ENCODE measurements around the gene OLIG2. TPM values are rescaled to one million over a fixed set of nuclear protein-coding genes. Genes with fewer than 3 reads are reported as not detected.
A peak's percentile ranks its signal among the peaks of the same experiment; 100 is the strongest.

Gene OLIG2
- total RNA-seq, 1 experiment from 2014 or later: 0.79 TPM

DNA sequence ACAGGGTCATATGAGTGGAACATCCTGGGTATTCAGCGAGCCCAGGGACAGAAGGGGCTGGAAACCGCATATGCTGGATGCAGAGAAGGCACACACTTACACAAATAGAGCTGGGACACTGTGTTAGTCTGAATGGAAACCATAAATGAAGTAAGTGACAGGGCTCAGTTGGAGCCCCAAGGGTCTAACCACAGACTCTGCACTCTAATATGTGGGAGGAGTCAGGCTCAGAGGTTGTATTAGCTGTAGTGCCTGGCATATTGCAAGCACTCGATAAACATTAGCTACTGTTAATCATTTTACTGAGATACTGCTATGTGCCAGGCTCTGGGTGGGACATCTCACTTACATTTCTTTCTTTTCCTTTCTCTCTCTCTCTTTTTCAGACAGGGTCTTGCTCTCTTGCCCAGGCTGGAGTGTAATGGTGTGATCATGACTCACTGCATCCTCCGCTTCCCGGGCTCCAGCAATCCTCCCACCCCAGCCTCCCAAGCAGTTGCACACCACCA, 37.7 kb downstream of the OLIG2 start (continued):
- no peak for TF ChIP-seq ZBTB21 (CRISPR knock-in tag; IDR thresholded peaks at IDR 0.05; ENCODE audit: borderline replicate concordance)

DNA sequence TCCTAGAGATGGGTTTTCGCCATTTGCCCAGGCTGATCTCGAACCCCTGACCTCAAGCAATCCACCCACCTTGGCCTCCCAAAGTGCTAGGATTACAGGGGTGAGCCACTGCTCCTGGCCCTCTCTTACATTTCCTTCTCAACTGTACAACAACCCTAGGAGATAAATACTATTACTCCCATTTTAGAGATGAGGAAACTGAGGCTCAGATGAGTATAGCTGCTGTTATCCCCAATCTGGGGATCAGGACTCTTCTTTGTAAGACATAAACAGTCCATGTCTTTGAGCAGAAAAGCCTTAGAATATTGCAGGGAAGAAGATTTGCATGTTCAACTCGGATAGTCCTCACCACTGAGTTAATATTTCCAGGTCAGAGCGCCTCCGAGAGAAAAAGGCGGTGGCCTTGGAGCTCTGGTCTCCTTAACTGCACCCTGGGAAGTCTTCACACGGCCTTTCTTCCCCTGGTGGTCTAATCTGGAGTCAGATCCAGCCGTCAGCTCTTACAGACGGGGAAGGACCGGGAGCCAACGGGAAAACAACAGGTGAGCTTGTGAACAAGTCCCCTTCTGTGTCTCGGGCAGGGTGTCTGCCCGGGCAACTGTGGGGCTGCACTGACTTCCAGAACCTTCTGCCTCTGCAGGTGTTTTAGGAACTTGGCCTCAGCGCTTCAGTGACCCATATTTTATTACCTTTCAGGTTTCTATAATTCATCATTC, 38.3 kb downstream of the OLIG2 start:
- peak; percentile 79 for ATAC-seq
- Mint-ChIP-seq H3K4me1 (peaks cover 23% of the 10 kb centered on the region), H3K9me3 (peaks cover 2% of the 10 kb centered on the region; the same call in 1 of the 2 replicates), H3K4me3 (peak overlapping the region; percentile 50), H3K27ac (no peak overlapping the region), H3K36me3 (no peaks in the 10 kb centered on the region), H3K27me3 (ENCODE audit: low read depth) (peaks cover 77% of the 10 kb centered on the region)
- ChIA-PET CTCF (interaction anchor here (0.7 to 4.0 kb wide), 9 partner anchors 12 to 124 kb away, joined by 3 to 25 read pairs (median 4); no protein-coding TSS in a partner anchor), POLR2A (interaction anchor here (0.6 to 1.3 kb wide), 2 partner anchors 38 to 62 kb away, joined by 3 read pairs; partner anchors contain the start of gene OLIG2)
- TF ChIP-seq NFATC4 (CRISPR knock-in tag; IDR thresholded peaks at IDR 0.05) (no peak), ETV6 (CRISPR knock-in tag; IDR thresholded peaks at IDR 0.05) (0 out of 2 replicates have a peak, but pooled peaks have one; percentile 15)
- TF ChIP-seq, protein P1, sequence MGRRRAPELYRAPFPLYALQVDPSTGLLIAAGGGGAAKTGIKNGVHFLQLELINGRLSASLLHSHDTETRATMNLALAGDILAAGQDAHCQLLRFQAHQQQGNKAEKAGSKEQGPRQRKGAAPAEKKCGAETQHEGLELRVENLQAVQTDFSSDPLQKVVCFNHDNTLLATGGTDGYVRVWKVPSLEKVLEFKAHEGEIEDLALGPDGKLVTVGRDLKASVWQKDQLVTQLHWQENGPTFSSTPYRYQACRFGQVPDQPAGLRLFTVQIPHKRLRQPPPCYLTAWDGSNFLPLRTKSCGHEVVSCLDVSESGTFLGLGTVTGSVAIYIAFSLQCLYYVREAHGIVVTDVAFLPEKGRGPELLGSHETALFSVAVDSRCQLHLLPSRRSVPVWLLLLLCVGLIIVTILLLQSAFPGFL (CRISPR knock-in tag; IDR thresholded peaks at IDR 0.05; ENCODE audit: borderline replicate concordance): no peak
- DNase-seq (ENCODE audit: low spot score): peak; percentile 34

- peaks cover 81% of the 10 kb centered on the region for H3K27me3 Mint-ChIP-seq (ENCODE audit: low read depth)
- POLR2A ChIA-PET: interaction anchor here (0.6 to 1.3 kb wide), 2 partner anchors 39 to 62 kb away, joined by 3 read pairs; partner anchors contain the start of gene OLIG2
- CTCF ChIA-PET: interaction anchor here (0.7 to 4.0 kb wide), 9 partner anchors 11 to 124 kb away, joined by 3 to 25 read pairs (median 4); no protein-coding TSS in a partner anchor
- no peak for TF ChIP-seq NFYB (CRISPR knock-in tag; conservative IDR thresholded peaks at IDR 0.05; ENCODE audit: low read depth)
- no peak for TF ChIP-seq MYBL2 (CRISPR knock-in tag; IDR thresholded peaks at IDR 0.05)
- TF ChIP-seq ELF4 (CRISPR knock-in tag; IDR thresholded peaks at IDR 0.05; ENCODE audit: low read depth): no peak
- TF ChIP-seq SMAD3 (CRISPR knock-in tag; IDR thresholded peaks at IDR 0.05; ENCODE audit: borderline replicate concordance): no peak
- TF ChIP-seq, protein P2, sequence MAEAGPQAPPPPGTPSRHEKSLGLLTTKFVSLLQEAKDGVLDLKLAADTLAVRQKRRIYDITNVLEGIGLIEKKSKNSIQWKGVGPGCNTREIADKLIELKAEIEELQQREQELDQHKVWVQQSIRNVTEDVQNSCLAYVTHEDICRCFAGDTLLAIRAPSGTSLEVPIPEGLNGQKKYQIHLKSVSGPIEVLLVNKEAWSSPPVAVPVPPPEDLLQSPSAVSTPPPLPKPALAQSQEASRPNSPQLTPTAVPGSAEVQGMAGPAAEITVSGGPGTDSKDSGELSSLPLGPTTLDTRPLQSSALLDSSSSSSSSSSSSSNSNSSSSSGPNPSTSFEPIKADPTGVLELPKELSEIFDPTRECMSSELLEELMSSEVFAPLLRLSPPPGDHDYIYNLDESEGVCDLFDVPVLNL (CRISPR knock-in tag; IDR thresholded peaks at IDR 0.05; ENCODE audit: borderline replicate concordance, low read depth): no peak
- no peak for TF ChIP-seq FOXK1 (CRISPR knock-in tag; IDR thresholded peaks at IDR 0.05)
- TF ChIP-seq ZNF671 (CRISPR knock-in tag; IDR thresholded peaks at IDR 0.05): no peak
- TF ChIP-seq ZNF423 (CRISPR knock-in tag; IDR thresholded peaks at IDR 0.05): no peak
- no peak for TF ChIP-seq FOXJ3 (CRISPR knock-in tag; IDR thresholded peaks at IDR 0.05; ENCODE audit: borderline replicate concordance)
- TF ChIP-seq NFATC4 (CRISPR knock-in tag; IDR thresholded peaks at IDR 0.05): no peak
- TF ChIP-seq, protein P3, sequence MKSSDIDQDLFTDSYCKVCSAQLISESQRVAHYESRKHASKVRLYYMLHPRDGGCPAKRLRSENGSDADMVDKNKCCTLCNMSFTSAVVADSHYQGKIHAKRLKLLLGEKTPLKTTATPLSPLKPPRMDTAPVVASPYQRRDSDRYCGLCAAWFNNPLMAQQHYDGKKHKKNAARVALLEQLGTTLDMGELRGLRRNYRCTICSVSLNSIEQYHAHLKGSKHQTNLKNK (CRISPR knock-in tag; IDR thresholded peaks at IDR 0.05): no peak
- TF ChIP-seq ZNF396 (CRISPR knock-in tag; IDR thresholded peaks at IDR 0.05; ENCODE audit: borderline replicate concordance): no peak
- TF ChIP-seq SP1 (CRISPR knock-in tag; conservative IDR thresholded peaks at IDR 0.05): no peak
- no peak for TF ChIP-seq HMGA2 (CRISPR knock-in tag; IDR thresholded peaks at IDR 0.05)
- no peak for TF ChIP-seq ZNF512 (CRISPR knock-in tag; IDR thresholded peaks at IDR 0.05; ENCODE audit: borderline replicate concordance)
- TF ChIP-seq ATF6 (CRISPR knock-in tag; IDR thresholded peaks at IDR 0.05): no peak
- TF ChIP-seq, protein P4, sequence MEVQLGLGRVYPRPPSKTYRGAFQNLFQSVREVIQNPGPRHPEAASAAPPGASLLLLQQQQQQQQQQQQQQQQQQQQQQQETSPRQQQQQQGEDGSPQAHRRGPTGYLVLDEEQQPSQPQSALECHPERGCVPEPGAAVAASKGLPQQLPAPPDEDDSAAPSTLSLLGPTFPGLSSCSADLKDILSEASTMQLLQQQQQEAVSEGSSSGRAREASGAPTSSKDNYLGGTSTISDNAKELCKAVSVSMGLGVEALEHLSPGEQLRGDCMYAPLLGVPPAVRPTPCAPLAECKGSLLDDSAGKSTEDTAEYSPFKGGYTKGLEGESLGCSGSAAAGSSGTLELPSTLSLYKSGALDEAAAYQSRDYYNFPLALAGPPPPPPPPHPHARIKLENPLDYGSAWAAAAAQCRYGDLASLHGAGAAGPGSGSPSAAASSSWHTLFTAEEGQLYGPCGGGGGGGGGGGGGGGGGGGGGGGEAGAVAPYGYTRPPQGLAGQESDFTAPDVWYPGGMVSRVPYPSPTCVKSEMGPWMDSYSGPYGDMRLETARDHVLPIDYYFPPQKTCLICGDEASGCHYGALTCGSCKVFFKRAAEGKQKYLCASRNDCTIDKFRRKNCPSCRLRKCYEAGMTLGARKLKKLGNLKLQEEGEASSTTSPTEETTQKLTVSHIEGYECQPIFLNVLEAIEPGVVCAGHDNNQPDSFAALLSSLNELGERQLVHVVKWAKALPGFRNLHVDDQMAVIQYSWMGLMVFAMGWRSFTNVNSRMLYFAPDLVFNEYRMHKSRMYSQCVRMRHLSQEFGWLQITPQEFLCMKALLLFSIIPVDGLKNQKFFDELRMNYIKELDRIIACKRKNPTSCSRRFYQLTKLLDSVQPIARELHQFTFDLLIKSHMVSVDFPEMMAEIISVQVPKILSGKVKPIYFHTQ (CRISPR knock-in tag; IDR thresholded peaks at IDR 0.05): no peak
- no peak for TF ChIP-seq ETV6 (CRISPR knock-in tag; IDR thresholded peaks at IDR 0.05)
- DNase-seq (ENCODE audit: low spot score) (no peak), ATAC-seq (peak; percentile 78)
- no peak overlapping the region for H3K27ac Mint-ChIP-seq
- peaks cover 23% of the 10 kb centered on the region for H3K4me1 Mint-ChIP-seq
- peak overlapping the region; percentile 50 for H3K4me3 Mint-ChIP-seq
- H3K36me3 Mint-ChIP-seq: no peaks in the 10 kb centered on the region
- peaks cover 5% of the 10 kb centered on the region; the same call in 1 of the 2 replicates for H3K9me3 Mint-ChIP-seq
These were observed 39.1 kb downstream of the OLIG2 start for GRCh38 chr21:33064623-33065390.
